NB4 (cell line): Measurements from ENCODE around the gene ATG16L1.
A peak's percentile ranks its signal among the peaks of the same experiment; 100 is the strongest.

Experiments used
- DNase-seq: peaks from one replicate; pipeline ENCODE4 v3.0.0; 2010; ENCODE audit warnings: low read depth
- H3K4me3 ChIP-seq: one replicate; pipeline ENCODE4 v1.5.1; 2011; ENCODE audit warnings: mild to moderate bottlenecking, low read depth, low read length, moderate library complexity
- MYC ChIP-seq: IDR thresholded peaks from 2 replicates; pipeline ENCODE4 v1.6.1; 2011; ENCODE audit warnings: low read depth, low read length
- POLR2A ChIP-seq: IDR thresholded peaks from 2 replicates; pipeline ENCODE4 v1.6.1; 2011; ENCODE audit warnings: mild to moderate bottlenecking; ENCODE audit not compliant: insufficient read length; ENCODE audit errors: extremely low read depth
- TF ChIP-seq, protein P1 (sequence below): IDR thresholded peaks from 2 replicates; pipeline ENCODE4 v1.6.1; 2011; ENCODE audit warnings: low read depth, low read length
- TF ChIP-seq, protein P2 (sequence below): IDR thresholded peaks from one replicate; pipeline ENCODE4 v1.5.1; 2012; ENCODE audit warnings: low read depth, low read length

ATG16L1 gene

DNA sequence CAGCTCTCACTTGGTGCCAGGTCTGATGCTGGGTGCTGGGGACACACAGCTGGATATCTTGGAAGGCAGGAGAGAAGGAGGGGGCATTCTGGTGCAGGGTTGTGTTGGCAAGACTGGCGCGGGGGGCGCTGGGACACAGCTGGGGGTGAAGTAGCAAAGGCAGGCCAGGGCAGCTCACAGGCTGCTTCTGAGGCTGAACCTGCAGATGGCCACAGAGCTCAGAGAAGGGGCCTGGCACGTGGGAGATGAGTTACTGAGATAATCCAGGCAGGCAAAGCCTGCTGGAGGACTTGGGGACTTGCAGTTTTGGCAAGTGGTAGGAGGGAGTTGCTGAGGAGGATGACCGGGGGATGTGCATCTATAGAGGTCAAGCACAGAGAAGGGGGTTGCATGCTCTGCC, 86.6 kb downstream of the ATG16L1 start:
- H3K4me3 ChIP-seq: no peak overlapping the region
- TF ChIP-seq, protein P1, sequence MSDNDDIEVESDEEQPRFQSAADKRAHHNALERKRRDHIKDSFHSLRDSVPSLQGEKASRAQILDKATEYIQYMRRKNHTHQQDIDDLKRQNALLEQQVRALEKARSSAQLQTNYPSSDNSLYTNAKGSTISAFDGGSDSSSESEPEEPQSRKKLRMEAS: peak; percentile 62
- TF ChIP-seq POLR2A: no peak
- DNase-seq: peak; percentile 80

DNA sequence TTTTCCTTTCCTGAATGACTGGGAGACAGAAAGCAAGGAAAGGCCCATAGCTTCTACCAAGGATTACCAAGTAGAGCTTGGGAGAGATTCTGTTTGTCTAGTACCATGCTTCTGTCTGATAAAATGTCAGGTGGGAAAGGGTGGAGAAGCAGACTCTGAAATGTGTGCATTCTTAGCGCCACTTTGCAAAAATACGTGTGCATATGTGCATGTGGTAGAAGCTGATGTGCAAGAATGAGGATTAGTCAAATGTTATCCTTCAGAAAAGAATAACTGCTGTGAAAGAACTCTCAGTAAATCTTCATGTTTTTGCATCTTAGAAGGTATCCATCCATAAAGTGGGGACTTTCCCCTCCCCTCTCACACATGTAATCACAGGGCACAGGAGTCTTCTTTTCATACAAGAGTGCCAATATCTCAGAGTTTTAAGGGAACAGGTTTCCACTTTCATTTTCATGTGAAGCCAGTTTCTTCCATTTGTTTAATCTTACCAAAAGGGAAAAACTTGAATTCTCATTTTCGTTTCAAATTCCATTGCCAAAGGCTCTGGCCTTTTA, 87.4 kb downstream of the ATG16L1 start:
- TF ChIP-seq, protein P1: no peak
- TF ChIP-seq, protein P2, sequence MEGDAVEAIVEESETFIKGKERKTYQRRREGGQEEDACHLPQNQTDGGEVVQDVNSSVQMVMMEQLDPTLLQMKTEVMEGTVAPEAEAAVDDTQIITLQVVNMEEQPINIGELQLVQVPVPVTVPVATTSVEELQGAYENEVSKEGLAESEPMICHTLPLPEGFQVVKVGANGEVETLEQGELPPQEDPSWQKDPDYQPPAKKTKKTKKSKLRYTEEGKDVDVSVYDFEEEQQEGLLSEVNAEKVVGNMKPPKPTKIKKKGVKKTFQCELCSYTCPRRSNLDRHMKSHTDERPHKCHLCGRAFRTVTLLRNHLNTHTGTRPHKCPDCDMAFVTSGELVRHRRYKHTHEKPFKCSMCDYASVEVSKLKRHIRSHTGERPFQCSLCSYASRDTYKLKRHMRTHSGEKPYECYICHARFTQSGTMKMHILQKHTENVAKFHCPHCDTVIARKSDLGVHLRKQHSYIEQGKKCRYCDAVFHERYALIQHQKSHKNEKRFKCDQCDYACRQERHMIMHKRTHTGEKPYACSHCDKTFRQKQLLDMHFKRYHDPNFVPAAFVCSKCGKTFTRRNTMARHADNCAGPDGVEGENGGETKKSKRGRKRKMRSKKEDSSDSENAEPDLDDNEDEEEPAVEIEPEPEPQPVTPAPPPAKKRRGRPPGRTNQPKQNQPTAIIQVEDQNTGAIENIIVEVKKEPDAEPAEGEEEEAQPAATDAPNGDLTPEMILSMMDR: no peak
- TF ChIP-seq MYC (no peak), POLR2A (no peak)
- DNase-seq: no peak
- no peak overlapping the region for H3K4me3 ChIP-seq

DNA sequence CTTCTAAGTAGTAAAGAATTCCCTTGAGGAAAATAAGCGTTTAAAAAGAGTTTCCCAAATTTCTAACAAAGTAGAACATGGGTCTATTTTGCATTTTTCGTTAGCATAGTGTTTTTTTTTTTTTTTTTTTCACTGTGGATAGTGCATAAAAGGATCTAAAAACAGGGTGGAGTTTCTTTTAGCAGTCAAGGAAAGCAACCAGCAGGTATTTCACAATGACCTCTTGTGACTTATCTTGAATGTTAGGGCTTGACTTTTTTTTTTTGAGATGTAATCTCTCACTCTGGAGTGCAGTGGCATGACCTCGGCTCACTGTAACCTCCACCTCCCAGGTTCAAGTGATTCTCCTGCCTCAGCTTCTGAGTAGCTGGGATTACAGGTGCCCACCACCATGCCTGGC, 88.0 kb downstream of the ATG16L1 start:
- TF ChIP-seq, protein P2: no peak
- TF ChIP-seq, protein P1: no peak
- no peak for TF ChIP-seq POLR2A
- TF ChIP-seq MYC: no peak
- no peak overlapping the region for H3K4me3 ChIP-seq
- peak; percentile 64 for DNase-seq

DNA sequence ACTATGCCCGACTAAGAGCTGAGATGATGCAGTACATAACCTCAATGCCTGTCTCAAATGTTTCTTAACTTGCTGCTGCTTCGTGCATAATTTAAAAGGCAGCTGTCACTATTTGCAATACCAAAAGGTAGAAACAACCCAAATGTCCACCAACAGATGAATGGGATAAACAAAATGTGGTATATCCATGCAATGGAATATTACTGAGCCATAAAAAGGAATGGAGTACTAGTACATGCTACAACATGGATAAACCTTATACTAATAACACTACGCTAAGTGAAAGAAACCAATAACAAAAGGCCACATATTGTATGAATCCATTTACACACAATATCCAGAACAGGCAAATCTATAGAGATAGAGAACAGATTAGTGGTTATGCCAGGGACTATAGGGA, 89.8 kb downstream of the ATG16L1 start:
- no peak overlapping the region for H3K4me3 ChIP-seq
- TF ChIP-seq, protein P2: no peak
- TF ChIP-seq POLR2A (no peak), MYC (no peak)
- TF ChIP-seq, protein P1: no peak
- no peak for DNase-seq

DNA sequence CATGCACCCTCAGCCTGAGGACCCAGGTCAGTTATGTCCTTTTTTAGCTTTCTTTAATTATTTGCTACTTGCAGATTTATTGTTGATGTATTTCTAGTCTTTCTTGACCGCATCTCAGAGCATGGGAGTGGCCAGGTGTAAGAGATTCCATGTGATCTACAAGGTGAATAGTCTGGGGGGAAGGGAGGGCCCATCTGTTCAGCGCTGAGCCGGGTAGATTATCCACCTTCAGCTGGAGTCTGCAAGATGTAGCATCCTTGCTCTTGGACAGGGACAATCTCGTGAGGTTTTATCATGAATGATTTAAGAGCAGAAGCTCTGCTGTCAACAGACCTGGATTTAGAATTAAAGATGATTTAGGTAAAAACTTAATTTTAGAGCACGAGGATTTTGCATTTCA, 90.8 kb downstream of the ATG16L1 start:
- TF ChIP-seq MYC (no peak), POLR2A (no peak)
- TF ChIP-seq, protein P2: no peak
- TF ChIP-seq, protein P1: no peak
- no peak for DNase-seq
- H3K4me3 ChIP-seq: no peak overlapping the region

DNA sequence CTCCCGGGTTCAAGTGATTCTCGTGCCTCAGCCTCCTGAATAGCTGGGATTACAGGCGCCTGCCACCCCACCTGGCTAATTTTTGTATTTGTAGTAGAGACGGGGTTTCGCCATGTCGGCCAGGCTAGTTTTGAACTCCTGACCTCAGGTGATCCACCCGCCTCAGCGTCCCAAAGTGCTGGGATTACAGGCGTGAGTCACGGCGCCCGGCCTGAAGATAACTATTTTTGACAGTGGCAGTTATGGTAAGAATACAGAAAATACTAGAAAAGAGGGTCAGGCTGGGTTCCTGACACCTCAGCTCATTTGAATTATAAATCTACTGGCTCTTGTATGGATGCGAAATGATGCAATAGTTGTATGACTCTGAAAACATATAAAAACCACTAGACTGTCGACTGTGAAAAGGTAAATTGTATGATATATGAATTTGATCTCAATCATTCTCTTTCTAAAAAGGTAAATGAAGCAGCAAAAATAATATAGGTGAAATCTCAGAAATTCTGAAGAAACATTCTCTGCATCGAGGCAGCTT, 91.8 kb downstream of the ATG16L1 start:
- no peak for DNase-seq
- TF ChIP-seq, protein P2: no peak
- TF ChIP-seq, protein P1: no peak
- no peak overlapping the region for H3K4me3 ChIP-seq
